Adrenal gland (tissue), 5 donors: ENCODE results near the gene ZG16.

Experiments used
- CTCF ChIP-seq, 6 experiments: fragments of 450-650 bp in 4 of 6; fragments of 200-600 bp in 2 of 6; sonication (generic) in 1 of 6; IDR thresholded peaks; 1 replicate in 5 of 6; 2 replicates in 1 of 6; pipeline versions ENCODE4 v1.5.1 to v1.8.0; 2016 to 2021; ENCODE audit warnings: antibody characterized with exemption in 6 of 6, mild to moderate bottlenecking in 2 of 6, moderate library complexity in 1 of 6
- POLR2A ChIP-seq, 2 donors: fragments of 450-650 bp; IDR thresholded peaks; one replicate each; pipeline ENCODE4 v1.6.1; 2017; ENCODE audit warnings: antibody characterized with exemption in 2 of 2, mild to moderate bottlenecking in 2 of 2, moderate library complexity in 1 of 2
- donor health status: DM: no; HTN: no; CAD: no.

GRCh38 chr16:29809850-29810698, 32.0 kb downstream of the ZG16 start:
- TF ChIP-seq CTCF (IDR thresholded peaks at IDR 0.05) (no peak), POLR2A (IDR thresholded peaks at IDR 0.05) (peak in 1 of 2 donors; percentile 5)
